GM18507 (cell line): ENCODE results near the gene SSR4.
"Not testable (repeated sequence)": the region's sequence is repeated elsewhere in the genome, so short reads cannot be mapped to it uniquely, and the experiment has no call there.

ENCODE experiments used
- DNase-seq: peaks from one replicate; pipeline ENCODE4 v3.0.0; 2011; ENCODE audit warnings: low read depth; ENCODE audit not compliant: insufficient read length; ENCODE audit errors: extremely low spot score
- FAIRE-seq: peaks from 2 replicates; lab custom pipeline; 2011; peaks lifted over from hg19 to GRCh38; lab: Jason Lieb, UNC

Gene SSR4

DNA sequence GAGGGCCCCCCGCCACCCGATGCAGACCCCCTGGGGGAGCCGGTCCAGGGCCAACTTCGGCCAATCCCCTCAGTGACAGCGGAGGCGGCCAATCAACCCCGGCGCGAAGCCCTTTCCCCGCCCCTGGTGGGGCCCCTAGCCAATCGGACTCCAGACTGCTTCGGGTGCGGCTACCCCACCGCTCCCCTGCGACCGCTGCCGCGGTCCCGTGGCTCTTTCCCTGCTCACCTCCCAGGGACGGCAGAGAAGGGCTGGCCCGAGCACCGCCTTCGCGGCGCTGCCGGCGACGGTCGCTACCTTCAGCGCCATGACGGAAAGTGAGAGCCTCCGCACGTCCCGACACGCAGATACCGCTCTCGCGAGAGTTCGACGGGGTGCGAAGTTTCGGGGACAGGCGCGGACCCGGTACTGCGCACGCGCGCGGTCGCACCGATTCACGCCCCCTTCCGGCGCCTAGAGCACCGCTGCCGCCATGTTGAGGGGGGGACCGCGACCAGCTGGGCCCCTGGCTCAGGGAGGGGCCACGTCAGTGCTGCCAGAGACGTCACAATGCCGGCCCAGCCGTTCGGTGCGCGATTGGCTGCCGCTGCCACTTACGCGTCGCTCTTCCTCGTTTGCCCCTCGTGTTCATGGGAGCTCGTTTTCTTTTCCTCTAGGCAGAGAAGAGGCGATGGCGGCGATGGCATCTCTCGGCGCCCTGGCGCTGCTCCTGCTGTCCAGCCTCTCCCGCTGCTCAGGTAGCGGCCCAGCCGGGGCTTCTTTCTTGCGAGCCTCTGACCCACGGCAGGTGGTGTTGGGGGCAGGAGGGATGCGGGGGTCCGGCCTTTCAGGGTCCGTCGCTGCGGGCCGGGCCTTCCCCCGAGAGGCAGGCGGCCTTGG is at the start of gene SSR4, which contains the start of gene IDH3G:
TSS of gene SSR4 (plus strand) at position 651 of the 879 bp plus-strand sequence. CDS start at position 671, 20 bp downstream.
TSS of gene IDH3G (minus strand) at position 358 of the 879 bp plus-strand sequence. CDS start at position 309, 49 bp downstream.
- FAIRE-seq (peak; percentile 100), DNase-seq (peak; percentile 88)

DNA sequence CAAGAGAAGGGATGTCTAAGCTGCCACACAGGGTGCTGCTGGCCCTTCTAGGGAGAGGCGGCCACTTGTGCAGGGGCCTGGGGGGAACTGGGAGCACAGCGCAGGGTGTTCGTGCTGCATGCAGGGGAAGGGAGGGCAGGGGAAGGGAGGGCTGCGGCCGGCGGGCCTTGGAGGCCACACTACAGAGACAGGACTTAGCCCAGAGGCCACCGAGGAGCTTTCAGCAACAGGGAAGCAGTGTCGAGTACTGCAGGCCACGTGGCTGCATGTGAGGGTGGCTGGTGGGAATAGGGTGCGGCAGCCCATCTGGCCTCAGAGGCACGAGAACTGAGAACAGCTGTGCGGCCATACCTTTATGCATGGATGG is 49.4 kb upstream of the SSR4 start:
- not testable (repeated sequence) for DNase-seq, FAIRE-seq

DNA sequence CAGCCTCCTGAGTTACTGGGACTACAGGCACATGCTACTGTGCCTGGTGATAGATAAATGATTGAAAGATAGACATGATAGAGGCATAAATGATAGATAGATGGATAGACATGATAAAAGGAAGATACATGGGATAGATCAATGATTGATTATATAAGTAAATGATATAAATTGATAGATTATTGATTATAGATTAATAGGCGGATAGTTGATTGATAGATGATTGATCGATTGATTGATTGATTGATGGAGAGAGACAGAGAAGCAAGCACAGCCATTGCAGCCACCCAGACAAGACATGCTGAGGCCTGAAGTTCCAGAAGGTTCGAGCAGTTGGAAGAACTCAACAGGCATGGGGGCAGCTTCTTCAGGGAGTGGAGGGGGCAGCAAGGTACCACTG is 48.1 kb upstream of the SSR4 start:
- DNase-seq (no peak), FAIRE-seq (no peak)

DNA sequence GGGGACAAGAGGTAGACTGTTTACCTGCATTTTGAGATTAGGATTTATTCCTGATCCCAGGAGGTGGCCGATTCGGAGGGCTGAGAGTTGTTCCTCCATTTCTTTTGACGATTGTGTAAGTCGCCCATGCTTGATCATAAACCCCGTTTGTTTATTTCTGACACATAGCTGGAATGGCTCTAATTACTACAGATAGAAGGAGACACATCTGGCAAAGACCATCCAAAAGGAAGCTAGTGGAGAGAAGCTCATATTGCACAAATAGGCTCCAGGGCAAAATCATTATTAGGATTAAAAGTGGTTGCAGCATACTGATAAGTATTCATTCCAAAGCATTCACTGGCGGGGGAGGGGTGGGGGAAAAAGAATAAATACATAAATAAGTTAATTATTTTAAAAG is 47.5 kb upstream of the SSR4 start:
- FAIRE-seq, DNase-seq: not testable (repeated sequence)

DNA sequence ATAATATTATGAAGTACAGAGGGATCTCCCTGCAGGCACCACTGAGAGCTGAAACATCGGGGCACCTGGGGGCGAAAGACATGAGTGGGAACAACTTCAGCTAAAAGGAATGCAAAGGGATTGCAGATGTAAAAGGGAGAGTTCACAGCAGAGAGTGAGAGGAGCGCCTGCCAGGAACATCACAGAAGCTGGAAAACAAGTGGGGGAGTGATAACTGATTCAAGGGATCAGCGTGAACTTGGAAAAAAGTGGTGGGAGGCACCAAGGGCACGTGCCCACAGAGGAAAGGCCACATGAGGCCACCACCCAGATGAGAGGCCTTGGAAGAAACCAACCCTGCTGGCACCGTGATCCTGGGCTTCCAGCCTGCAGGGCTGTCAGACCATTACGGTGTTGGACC is 45.5 kb upstream of the SSR4 start:
- DNase-seq, FAIRE-seq: not testable (repeated sequence)

DNA sequence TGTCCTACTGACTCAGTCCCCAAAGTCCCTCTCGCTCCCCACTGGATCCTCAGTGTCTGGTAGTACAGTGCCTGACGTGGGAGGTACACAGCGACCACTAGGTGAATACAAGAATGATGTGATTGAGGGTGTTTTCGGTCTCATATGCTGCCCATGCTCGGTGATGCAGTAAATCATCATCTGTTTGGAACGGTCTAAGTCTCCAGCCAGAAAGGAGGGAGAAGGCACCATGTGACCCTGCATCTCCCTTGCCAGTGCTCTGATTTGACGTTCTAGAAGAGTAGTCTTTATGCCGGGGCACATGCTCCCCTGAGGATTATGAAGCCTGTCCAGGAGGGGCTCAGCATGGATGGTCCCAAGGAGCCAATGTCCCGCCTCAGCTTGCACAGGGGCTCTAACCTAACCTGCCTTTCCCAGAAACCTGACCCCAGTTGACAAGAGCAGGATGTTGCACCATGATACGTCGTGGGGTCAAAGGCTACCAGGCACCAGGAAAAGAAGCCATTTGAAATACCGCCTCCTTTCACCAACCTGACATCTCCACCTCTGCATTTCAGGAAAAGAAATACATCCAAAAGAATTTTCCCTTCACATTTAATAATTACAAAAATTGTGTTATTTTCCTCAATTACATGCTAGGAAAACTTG is 44.2 kb upstream of the SSR4 start:
- no peak for DNase-seq
- FAIRE-seq = no peak

DNA sequence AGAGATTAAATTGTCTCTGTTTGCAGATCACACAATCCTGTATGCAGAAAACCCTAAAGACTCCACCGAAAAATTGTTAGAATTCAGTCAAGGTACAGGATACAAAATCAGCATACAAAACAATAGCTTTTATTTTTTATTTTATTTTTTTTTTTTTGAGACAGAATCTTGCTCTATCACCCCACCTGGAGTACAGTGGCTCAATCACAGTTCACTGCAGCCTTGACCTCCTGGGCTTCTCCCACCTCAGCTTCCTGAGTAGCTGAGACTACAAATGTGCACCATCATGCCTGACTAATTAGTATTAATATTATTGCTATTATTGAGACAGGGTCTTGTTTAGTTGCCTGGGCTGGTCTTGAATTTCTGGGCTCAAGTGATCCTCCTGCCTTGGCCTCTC is 39.3 kb upstream of the SSR4 start:
- DNase-seq (no peak), FAIRE-seq (no peak)

DNA sequence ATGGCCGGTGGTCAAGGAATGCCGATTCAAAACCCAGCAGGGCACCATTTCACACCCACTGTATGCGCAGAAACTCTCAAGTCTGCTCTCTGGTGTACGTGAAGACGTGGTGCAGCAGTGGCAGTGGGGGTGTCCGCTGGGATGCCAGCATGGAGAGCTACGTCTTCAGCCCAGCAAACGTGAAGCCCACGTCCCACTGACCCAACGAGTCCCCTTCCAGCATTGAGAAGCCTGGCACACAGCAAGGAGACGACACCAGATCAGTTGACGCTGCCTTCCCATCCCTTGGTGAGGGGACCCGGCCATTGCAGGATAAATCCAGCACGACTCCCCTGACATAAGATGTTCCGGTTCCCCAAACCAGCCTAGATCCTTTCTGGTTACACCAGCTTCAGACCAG is 32.6 kb upstream of the SSR4 start:
- FAIRE-seq = no peak
- DNase-seq = no peak

DNA sequence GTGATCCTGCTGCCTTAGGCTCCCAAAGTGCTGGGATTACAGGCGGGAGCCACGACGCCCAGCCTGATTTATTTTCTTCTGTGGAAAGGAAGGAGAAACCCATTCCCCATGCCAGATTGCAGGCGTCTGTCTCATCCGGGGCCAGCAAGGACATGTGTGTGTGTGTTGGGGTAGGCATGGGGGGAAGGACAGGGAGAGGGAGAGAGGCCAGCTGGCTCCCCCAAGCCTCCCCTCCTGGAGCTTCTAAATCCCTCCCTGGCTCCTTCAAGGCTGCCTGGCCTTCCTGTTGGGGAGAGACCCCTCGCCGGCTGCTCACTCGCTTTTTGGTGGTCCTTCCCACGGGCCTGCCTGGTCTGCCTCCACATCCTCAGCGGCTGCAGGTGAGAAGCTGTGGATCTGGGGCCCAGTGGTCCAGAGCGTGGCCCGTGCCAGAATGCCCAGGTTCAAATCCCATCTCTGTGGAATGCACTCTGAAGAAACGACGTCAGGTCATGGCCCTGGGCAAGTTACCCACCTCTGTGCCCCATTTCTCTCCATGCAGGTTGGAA is 31.8 kb upstream of the SSR4 start:
- FAIRE-seq = no peak
- DNase-seq = no peak

DNA sequence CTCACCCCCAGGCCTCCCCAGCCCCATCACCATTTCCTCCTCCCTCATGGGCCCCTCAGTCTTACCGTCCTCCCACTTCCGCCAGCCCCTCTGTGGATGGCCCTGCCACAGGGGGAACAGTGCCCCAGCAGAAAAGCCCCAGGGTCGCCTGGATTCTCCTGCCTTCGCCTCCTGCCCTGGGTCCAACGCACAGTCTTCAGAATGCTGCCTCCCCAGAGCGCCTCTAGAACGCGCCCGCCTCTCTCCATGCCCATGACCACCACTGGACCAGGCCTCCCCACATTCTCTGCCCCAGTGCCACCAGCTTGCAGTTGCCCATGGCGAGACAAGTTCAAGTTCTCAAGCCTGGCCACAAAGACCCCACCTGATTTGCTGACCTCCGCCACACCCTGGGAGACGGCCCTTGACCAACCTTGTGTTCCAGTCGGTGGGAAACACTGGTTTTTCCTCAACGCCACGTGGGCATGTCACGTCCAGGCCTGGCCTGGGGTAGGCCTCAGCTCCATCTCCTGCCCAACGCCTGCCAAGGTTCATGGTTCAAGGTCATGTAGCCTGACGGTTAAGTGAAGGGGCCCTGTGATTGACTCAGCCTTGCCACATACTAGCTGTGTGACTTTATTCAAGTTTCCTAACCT is 31.1 kb upstream of the SSR4 start:
- no peak for DNase-seq
- no peak for FAIRE-seq

DNA sequence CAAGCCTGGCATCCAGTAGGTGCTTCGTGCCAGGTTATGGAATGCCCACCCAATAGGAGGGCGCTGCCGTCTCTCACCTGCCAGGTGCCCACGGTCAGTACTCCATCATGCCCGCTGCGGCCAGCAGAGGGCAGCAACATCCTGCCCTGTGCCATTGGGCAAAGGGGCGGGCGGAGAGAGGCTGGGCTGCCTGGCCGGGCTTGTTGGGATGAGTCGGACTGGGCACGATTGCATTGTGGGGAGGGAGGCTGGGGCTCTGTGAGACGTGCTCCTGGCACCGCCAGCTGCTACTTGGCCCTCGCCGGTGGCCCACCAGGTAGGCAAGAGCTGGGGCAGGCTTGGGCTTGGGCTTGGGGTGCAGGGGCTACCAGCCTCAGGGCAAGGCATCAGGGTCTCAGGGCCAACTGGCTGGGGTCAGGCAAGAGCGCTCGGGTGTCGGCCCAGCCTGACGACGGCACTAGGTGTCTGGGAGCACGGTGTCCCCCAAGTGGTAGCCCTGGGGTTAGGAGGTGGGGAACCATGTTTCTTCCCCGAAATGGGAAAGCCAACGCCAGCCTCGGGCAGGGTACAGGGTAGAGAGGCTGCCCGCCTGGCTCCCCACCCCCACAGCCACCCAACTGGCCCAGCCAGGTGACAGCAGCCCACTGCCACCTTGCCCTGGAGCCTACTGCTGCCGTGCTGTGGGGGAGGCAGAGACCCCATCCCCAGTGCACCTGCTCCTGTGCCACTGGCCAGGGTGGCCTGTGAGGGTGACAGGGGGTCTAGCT is 30.3 kb upstream of the SSR4 start, which contains the start of gene PLXNB3:
TSS of gene PLXNB3 (plus strand) at position 261 of the 767 bp plus-strand sequence. CDS start 1,287 bp downstream, outside the sequence.
- FAIRE-seq = peak; percentile 77
- peak; percentile 39 for DNase-seq

DNA sequence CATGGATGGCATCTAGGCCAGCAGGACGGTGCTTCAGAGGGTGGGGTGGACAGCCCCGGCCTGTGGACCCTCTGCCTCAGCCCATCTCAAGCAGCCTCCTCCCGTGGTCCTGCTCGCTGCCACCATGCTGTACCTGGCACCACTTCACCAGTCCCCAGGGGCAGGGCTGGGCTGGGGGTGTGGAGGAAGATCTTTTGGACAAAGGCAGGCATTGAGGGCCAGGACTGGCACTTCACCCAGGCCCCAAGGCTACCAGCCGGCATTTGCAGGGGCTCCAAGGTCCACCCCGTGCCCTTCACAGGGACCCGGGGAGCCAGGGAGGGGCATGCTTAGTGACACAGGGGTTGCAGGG is 29.7 kb upstream of the SSR4 start:
- no peak for FAIRE-seq
- no peak for DNase-seq

DNA sequence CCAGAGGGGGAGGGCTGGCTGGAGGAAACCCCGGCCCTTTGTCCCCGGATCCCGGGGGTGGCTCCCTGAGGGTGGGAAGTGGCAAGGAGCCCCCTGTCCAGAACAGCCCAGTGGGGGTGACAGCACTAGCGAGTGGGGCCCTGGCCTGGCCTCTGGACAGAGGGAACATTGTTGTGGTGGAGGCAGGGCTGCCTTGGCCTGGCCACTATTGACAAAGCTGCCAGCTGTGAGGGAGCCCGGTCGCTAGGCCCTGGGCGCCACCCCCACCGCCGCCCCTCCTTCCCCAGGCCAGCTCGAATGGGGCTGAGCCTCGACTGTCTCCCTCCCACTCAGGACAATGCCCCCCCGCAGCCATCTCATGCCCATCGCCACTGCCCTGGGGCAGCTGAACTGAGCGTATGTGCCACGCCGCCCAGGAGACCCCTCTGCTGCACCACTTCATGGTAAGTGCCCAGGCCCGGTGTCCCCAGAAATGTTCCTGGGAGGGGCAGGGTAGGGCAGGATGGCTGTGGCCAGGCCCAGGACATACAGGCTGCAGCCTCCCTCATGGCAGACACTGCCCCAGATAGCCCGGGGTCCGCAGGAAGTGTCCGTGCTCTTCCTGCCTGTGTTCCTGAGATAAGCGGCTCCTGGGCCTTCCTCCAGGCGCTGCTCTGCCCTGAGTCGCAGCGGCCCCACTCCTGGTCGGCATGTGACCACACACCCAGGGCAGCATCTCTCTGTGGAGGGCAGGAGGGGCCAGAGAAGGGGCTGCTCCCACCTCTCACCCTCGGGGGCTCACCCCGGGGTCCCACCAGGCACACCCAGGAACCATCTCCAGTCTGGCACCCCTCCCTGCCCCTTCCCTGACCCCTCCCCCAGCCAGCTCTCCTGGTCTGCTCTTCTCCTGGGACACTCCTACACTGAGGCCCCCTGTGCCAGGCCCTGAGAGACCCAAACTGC is 29.1 kb upstream of the SSR4 start:
- DNase-seq (no peak), FAIRE-seq (no peak)

DNA sequence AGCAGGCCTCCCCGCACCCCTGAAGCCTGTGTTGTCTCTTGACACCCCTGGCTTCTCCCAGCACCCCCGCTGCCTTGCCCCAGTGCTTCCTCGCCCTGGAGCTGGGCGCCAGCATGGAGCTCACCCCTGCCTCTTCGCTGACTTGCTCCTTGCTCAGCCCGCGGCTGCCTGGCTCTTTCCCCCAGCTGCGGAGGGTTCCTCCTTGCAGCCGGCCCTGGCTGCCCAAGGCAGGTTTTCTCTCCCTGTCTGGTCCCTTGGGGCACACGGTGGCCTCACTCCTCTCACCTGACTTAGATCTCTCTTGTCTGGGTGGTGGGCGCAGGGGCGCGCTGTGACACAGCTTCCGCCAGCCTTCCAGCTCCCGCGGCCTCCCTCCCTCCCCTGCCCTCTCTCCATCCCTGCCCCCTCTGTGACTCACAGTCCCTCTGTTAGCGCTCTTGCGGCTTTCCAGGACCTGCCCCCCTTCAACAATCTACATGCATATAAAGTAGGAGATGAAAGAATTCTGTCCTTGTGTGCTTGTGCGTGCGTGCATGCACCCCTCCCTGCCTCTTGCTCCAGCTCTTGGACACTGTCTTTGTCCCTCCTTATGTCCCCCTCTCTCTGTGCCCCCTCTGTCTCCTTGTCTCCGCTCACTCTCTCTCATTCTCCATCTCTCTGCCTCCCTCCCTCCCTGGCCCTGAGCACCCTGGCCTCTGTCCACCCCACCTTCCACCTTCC is 28.2 kb upstream of the SSR4 start:
- FAIRE-seq = no peak

DNA sequence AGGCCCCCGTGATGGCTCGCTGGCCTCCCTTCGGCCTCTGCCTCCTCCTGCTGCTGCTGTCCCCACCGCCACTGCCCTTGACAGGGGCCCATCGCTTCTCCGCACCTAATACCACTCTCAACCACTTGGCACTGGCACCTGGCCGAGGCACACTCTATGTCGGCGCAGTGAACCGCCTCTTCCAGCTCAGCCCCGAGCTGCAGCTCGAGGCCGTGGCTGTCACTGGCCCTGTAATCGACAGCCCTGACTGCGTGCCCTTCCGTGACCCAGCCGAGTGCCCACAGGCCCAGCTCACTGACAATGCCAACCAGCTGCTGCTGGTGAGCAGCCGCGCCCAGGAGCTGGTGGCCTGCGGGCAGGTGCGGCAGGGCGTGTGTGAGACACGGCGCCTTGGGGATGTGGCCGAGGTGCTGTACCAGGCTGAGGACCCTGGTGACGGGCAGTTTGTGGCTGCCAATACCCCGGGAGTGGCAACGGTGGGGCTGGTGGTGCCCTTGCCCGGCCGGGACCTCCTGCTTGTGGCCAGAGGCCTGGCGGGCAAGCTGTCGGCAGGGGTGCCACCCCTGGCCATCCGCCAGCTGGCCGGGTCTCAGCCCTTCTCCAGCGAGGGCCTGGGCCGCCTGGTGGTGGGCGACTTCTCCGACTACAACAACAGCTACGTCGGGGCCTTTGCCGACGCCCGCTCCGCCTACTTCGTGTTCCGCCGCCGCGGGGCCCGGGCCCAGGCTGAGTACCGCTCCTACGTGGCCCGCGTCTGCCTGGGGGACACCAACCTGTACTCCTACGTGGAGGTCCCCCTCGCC is 27.4 kb upstream of the SSR4 start:
- no peak for DNase-seq
- no peak for FAIRE-seq

More for the DNA sequence above, 28.2 kb upstream of the SSR4 start:
- no peak for DNase-seq

DNA sequence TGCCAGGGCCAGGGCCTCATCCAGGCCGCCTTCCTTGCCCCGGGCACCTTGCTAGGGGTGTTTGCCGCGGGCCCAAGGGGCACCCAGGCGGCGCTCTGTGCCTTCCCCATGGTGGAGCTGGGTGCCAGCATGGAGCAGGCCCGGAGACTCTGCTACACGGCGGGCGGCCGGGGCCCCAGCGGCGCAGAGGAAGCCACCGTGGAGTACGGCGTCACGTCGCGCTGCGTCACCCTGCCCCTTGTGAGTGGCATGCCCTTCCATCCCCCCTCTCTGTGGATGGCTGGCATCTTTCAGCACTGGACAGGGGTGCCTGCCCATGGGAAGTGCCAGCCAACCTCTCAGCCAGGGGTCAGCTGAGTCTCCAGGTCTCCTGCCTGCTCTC is 26.8 kb upstream of the SSR4 start:
- DNase-seq = no peak
- no peak for FAIRE-seq
